ENCODE data around the gene CRACR2A.

CRACR2A gene

DNA sequence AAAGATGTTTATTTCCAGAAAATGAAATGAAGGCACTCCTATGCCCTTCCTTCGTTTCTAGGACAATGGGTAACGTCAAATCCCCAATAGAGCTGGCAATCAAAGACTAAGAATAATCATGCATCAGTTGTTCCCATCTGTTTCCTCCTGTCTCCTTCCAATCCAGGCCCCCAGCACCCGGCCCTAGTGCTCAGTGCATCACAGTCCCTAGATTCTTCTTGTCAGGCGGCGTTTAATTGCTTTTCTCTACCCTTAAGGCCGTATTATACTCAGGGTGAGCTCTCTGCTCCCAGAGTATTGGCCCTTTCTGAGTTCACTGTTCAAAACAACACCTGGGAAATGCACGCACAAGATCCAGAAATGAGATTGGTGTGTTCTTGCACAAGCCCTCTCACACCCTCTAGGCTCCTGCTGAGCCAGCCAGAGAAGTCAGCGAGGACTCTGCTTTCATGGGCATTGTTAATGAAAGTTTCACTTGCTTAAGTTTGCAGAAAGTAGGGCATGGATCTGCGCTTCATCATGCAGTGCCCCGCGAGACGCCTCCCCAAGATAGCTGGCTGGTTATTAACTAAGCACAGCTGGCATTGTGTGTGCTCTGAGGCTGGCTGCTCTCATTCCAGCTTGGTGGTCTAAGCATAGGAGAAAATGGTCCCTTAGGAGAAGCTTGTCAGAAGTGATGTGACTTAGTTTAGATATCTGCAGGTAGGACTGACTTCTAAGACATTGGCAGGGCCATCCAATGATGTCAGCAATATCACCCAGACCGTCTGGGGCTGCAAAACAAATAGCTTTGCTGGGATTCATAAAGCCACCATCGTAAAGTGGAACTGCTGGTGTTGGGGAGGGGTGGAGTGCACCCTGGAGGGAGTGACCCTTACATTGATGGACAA, 28.7 kb downstream of the CRACR2A start:
- no peak for DNase-seq

DNA sequence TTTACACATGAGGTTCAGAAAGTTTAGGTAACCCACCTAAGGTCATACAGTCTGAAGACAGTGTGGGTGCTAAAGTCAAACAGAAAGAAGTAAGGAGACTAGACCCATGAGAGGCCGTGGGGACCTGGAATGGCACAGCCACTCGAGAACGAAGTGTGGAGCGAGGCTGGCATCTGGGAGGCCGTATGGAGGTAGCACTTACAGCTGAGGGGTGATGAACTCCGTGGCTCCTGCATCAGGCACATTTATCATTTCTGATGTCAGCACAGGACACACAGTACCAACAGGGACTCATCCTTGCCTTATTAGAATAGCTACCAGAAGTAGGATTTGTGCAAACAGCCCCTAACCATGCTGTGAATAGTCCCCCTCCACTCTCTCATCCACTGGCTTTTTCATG, 30.5 kb downstream of the CRACR2A start:
- DNase-seq: no peak

DNA sequence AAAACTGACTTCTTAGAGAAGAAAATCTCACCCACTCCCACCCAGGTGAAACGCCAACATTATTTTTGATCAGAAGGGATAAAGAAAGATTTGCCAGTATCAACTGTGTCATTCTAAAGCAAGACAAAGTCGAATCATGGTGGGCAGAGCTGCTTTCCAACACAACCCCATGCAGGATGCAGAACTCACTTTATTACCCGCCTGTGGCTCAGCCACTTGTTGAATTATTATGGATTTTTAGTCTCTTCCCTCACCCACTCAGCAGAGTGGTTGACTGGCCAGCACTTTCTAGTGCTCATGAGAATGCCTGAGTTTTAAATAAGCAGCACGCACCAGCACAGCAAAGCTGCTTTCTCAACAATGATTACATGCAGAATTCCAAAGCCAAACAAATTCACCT, 32.1 kb downstream of the CRACR2A start:
- no peak for DNase-seq

DNA sequence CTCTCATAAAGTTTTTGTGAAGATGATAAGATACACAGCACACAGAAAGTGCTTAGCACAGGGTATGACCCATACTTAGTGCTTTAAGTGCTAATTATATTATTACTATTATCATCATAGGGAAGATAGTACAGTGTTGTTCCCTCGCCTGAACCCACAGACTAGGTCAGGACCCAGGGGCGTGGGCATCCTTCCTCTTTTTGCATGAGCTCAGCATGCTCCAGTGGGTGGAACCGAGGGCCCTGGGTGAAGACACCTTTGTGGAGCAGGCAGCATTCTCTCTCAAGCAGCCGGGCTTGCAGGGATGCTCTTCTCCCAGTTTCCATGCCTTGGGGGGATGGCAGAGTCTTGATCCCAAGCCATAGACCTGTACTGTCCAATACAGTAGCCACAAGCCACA, 34.8 kb downstream of the CRACR2A start:
- no peak for DNase-seq

DNA sequence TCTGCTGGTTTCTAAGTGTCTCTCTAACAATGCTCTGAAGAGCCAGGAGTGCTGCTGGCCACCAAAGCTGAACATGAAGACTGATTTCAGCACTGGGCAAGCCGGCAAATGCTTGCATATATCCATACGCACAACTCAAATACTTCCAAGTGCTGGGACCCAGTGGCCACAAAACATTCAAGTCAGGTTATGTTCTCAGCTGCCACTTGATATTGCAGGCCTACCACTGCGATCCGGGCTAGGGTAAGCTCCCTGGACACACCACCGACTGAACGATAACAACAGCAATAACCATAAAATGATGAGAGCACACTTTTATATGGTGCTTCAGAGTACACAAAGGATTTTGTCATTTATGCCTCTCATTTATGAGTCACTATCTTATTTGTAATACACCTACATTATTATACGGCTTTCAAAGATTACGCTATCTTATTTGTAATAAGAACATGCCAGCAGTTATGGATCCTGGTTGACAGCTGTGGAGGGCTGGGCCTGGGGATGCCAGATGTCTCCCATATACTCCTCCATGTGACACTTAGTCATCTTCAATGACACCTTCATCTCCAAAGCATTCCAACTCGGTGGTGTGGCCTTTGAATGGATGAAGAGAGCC, 35.5 kb downstream of the CRACR2A start:
- no peak for DNase-seq

DNA sequence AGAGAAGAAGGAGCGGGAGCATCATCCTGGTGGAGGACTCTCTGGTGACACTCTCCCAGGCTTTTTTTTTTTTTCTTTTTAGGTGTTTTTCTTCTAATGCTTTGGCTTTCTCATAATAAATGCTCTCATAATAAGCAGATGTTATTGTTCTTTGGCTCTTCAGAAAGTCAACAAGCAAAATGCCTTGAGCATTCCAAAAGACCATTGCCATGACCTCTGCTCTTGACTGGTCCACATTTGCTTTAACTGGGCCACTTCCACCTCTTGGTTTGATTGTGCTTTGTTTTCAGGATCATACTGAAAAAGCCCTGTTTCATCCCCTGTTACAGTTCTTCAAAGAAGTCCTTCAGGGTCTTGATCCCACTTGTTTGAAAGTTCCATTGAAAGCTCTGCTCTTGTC, 36.9 kb downstream of the CRACR2A start:
- no peak for DNase-seq

DNA sequence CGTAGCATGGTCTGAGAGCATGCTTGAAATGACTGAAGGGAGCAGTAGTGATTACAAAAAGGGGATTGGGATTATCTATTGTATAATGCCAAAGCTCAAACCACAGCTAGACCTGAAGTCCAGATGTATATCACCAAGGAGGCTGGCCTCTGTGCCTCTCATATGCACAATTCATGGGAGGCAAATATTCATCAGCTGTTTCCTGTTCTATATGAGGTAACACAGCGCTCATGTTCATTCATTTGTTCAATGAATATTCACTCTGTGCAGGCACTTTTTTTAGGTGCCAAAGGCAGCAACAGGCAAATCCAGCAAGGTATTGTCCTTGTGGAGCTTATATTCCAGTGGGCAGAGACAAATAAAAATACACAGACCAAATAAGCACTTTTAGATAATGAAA, 39.0 kb downstream of the CRACR2A start:
- DNase-seq: no peak

DNA sequence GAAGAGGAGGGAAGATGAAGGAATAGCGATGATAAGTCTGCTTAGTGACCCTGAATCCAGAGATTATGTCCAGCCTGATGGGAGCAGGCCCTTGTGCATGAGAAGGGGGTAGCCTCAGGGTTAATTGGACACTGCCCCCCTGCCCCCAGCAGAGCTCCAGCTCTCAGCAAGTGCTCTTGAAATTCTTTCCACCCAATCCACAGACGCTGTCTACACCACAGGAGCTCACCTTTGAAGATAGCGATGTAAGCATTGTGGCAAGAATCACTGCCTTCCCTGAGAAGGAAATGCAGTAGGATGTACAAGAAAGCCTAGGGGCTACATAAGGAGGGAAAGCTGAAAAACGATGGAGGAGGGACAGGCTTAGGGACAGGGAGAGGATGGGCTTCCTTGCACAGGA, 39.4 kb downstream of the CRACR2A start:
- DNase-seq: no peak

DNA sequence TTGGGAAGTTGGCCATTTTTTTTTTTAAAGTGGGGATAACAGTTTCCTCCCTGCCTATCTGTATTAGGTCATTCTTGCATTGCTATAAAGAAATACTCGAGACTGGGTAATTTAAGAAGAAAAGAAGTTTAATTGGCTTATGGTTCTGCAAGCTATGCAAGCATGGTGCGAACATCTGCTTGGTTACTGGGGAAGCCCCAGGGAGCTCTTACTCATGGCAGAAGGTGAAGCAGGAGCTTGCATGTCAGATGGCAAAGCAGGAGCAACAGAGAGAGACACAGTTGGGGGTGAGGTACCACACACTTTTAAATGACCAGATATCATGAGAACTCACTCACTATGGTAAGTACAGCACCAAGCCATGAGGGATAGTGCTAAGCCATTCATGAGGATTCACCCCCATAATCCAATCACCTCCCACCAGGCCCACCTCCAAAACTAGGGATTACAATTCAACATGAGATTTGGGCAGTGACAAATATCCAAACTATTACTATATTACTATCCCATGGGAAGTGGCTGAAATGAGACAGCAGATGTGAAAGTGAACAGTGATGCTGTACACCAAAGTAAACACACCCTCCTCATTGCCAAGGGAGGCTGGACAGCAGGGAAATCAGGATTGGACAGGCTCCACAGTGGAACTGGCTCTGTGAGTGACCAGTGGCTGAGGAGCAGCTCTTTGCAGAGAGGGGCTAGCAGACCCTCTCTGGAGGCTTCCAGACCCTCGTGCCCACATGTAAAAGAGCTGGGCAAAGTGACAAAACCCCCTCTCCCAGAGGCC, 40.5 kb downstream of the CRACR2A start:
- DNase-seq: no peak

DNA sequence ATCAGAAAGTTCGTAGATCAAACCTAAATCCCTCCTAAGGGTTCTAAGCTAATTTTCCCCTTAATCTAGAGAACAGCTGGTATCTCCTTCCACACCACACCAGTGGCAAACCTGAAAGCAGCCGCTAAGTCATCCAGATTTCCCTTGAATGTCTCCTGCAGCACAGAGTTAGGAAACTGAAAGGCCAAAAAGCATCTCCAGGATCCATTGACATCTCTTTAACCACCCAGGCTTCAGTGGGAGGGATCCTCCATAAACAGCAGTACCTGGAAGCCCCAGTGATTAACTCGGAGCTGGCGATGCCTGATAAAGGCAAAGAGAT, 47.6 kb downstream of the CRACR2A start:
- DNase-seq: no peak

DNA sequence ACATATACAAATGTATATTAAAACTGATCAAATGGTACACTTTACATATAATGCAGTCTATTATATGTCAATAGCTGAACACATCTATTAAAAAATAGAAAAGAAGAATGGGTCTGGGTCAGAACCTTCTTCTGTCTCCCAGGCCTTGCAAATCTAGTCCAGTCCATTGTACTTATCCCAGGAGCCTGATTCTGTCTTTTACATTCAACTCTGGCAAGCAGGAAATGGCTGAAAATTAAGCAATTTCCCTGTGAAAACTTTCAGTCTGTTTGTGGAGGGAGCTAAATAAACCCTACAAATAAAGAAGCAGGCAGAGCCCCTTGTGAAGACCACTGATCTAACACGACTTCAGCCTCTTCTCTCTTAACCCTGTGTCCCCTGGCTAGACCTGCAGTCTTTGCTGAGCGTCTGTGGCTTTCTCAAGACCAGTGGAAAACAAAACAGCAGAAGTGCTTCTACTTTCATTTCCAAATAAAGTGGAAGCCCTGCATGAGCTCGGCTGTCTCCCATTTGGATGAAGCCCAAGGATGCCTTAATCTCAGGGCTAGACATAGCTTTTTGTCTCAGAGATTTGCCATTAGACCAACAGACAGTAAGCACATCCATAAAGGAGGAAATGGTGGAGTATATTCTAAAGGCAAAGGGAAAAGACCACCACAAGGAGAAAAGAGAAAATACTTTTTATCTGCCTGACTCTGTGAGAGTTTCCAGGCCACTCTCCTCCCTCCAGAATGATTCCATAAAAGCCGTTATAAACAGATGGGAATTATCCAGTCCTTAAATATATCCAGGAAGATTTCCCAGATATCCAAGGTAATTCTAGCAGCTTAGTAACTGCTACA, 48.2 kb downstream of the CRACR2A start:
- no peak for DNase-seq

DNA sequence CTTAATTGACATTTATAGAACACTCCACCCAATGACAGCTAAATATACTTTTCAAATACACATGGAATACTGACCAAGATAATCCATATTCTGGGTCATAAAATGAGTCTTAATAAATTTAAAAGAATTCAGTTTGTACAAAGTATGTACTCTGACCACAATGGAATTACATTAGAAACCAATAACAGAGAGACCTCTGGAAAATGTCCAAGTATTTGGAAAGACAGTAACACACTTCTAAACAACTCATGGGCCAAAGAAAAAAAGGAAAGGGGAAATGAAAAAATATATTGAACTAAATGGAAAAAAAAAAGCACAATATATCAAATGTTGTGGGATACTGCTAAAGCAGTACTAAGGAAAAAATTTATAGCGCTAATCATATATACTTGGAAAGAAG, 52.0 kb downstream of the CRACR2A start:
- DNase-seq: no peak

DNA sequence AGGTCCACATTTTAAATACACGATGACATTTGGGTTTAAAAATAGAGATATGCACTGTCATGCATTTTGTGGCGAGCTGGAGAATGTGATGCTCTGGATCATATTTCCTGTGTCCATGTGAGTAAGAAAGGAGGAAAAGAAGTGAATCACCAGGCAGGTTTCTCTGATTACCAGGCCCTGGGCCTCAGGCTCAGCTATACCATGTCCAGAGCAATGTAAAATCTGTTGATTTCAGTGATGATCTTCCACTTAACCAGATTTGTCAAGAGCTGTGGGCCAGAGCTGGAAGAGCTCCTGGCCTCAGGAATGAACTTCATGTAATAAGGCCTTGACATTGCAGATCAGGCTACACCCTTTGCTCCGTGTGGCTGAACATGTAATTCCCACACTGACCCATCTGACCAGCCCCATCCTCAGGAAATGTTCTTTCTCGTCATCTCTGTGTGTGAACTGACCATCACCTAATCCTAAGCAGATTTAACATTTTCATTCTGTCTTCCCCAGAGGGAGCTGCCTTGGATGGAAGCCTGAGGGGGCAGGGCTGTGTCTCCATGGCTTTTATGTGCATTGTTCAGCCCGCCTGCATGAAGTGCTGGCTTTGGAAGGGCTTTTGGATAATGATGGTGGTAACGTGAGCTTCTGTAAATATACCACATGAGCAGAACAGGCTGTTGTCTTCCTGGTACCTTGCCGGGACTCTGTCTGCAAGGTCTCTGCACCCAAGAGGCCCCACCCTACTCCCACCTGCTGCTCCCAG, 54.5 kb downstream of the CRACR2A start:
- DNase-seq: peak; percentile 59

DNA sequence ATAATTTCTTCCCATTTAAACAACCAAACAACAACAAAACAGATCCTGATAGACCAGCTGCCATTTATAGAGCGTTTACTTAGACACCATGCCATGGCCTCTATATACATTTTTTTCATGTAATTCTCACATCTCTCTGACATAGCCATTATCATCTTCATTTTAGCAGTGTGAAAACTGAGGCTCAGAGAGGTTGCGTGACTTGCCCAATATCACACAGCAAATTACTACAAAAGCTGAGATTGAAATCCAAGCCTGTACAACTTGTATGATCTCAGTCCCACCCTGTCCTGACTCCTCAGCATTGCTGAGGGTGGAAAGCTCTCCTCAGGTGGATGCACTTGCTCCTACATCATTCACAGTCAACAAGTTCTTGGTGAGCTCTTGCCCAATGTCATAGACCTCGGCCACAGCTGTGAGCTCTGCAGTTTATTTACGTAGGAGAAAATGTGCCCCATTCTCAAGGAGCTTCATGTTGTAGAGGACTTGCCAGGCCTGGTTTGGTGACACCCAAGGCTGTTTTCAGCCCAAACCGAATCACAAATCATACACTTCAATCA, 55.5 kb downstream of the CRACR2A start:
- no peak for DNase-seq

DNA sequence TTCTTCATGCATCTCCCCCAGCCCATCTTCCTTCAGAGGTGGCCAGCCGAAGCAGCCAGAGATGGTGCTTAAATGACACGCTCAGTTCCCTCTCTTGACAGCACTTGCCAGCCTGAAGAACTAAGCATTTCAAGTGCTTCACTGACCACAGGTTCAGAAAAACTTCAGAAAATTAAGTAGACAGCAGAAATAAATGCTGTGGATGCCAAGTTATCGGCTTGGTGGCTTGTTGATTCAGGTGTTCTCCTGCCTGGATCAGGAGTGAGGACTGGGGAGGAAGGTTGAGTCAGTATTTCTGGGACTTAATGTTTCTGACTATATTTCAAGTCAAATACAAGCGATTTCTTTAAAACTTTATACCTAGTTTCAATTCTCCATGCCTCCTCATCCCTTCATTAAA, 58.2 kb downstream of the CRACR2A start:
- no peak for DNase-seq

DNA sequence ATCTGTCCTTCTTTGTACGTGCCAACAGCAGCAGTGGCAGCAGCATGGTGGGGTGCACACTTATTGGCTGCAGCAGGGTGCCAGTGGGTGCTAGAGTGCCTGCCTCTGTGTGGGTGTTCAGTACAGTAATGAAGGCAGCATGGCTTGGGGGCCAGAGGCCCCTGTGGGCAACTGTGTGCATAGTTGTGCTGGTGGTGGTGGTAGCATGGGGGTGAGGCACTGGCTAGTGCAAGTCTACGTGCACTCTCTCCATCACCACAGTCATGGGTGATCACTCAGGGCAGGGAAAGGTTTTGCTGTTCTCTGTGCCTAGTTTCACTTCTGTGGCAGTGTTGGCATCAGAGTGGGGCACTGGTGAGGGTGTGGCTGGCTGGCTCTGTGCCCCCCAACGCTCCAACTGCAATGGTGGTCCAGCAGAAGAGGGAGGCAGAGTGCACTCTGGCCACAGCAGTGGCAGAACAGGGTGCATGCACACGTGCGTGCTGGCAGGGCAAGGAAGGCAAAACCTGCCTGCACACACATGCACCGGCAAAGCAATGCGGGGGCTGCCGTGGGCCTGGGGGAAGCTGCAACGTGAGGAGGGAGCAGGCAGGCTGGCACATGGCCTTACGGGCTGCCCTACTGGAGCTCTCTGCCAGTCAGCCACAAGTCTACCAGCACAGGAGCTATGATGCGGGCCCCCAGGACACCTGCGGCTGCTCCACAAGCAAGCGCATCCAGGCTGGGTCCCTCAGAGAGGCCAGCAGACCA, 60.1 kb downstream of the CRACR2A start:
- DNase-seq: no peak

DNA sequence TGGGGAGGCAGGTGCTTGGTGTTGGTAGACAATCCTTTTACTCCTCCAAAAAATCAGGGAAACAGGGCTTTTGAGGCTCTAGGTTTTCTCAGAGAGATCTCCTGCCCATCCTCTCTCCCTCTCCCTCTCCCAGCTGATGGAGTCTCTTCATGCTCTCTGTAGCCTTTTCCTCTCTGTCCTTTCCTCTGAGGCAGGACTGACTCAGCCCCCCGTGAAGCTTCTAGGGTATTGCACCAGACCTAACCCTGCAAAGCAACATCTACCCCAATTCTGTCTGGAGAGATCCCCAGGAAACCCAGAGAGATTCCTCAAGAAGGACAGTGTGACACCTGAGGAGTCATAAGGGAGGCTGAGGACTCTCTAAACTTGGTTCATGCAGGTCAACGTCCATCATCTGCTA, 66.4 kb downstream of the CRACR2A start:
- no peak for DNase-seq

DNA sequence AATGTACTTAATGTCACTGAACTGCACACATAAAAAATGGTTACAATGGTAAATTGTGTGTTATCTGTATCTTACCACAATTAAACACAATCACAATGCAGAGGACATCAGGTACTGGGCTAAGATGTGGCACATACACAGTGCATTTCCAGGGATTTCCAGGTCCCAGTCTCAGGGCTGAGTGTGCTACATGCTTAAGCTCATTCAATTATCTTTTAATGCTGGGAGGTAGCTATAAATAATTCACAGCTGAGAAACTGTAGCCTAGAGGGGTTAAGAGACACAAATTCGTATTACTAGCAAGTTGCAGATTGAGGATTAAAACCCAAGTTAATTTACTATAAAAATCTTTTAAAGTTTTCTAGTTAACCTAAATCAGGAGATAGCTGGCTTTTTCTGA, 67.1 kb downstream of the CRACR2A start:
- no peak for DNase-seq

DNA sequence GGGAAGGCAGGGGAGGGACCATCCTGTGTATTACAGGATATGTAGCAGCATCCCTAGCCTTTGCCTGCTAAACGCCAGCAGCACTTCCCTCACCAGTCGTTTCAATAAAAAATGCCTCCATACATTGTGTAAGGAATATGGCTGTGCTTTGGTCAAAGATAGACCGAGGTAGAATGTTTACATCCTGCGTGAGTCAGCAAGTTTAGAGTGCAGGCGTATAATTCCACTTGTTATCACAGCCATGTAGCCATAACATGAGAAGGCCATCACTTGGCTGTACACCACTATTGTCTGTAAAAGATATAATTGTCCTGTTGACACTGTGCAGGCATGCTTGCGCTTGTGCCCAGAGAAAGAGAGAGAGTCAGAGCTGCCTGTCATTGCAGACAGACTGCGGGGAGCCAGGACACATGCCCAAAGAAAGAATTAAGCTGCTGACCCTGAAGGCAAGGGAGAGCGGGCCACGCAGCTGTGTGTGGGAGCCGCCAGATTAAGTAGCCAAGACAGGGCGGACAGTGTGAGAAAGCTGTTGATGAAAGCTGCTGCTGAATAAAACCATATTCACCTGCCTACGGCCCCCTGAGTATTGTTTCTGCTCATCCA, 68.4 kb downstream of the CRACR2A start:
- no peak for DNase-seq

DNA sequence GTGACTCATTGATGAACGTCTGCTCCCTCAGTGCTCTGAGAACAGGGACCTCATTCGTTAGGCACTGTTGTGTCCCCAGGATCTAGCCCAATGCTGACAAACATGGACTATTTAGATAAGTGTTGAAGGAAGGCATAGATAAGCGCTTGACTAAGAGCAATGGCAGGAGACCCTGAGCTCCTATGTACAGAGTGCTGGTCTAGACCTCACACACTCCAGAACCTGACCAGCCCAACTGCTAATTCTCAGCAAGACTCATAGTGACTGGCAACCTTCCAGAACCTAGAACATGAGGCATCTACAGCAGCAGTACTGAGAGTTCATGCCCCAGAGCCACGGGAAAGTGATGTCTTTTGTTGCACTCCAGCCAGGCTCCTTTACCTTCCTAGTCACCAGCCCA, 69.2 kb downstream of the CRACR2A start:
- no peak for DNase-seq

DNA sequence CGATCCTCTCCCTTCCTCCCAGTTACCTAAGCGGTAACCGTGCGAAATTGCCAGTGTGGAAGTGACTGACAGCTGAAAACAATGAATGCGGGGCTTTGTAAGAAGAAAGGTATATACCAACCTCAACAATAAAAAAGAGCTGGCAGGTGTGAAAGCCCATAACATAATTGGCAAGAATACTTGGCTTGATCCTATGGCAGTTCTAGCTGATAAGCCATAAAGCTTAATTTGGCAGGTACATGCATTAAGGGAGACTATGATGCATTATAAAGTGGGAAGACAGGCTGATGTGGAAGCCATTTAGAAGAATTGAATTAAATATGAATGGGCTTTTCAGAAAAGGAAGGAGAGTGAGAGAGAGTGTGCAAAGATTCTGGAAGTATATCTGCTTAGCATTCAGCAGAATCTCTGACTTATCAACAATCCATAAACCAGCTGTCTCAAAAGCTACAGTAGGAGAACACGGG, 71.3 kb downstream of the CRACR2A start:
- no peak for DNase-seq

All from right hindlimb (tissue), 1 donor.